ENCODE measurements around the gene IL6.

- TF ChIP-seq KAT8 (CRISPR knock-in tag; IDR thresholded peaks at IDR 0.05) (no peak), CHCHD3 (CRISPR knock-in tag; IDR thresholded peaks at IDR 0.05) (no peak), CBX5 (CRISPR knock-in tag; IDR thresholded peaks at IDR 0.05; ENCODE audit: borderline replicate concordance) (no peak)
Observed at GRCh38 chr7:22743014-22743413, 16.0 kb downstream of the IL6 start.

Data from HepG2 (cell line).